Right cardiac atrium (tissue), 5 donors: ENCODE results near the gene APLN. TPM values are rescaled to one million over a fixed set of nuclear protein-coding genes. Genes with fewer than 3 reads are reported as not detected.

Source experiments
- ATAC-seq, 2 donors: fragments of 200-7000 bp; cut with Tn5 transposase; one replicate each; pipeline versions ENCODE4 v1.8.0 to v1.9.1; 2020; ENCODE audit warnings: moderate library complexity in 2 of 2, mild to moderate bottlenecking in 1 of 2
- DNase-seq, 3 donors: peaks; one replicate each; pipeline ENCODE4 v3.0.0-alpha.2; 2020
- H3K27ac ChIP-seq: one replicate; pipeline ENCODE4 v1.5.1; 2013; ENCODE audit warnings: mild to moderate bottlenecking, low read length, control low read depth, moderate library complexity
- H3K27me3 ChIP-seq: one replicate; pipeline ENCODE4 v1.6.1; 2013; ENCODE audit not compliant: control insufficient read depth, insufficient read depth
- H3K4me1 ChIP-seq: one replicate; pipeline ENCODE4 v1.6.1; 2013; ENCODE audit warnings: low read length; ENCODE audit not compliant: control insufficient read depth, insufficient read depth
- H3K4me3 ChIP-seq: one replicate; pipeline ENCODE4 v1.5.1; 2013; ENCODE audit warnings: low read length, control low read depth
- H3K9me3 ChIP-seq: one replicate; pipeline ENCODE4 v1.6.1; 2013; ENCODE audit warnings: low read length; ENCODE audit not compliant: control insufficient read depth
- WGBS: extraction: QIAGEN DNeasy Blood & Tissue Kit; methylation state at CpG from one replicate; pipeline ENCODE4 v1.1.7; 2013; 5-methylcytosine and 5-hydroxymethylcytosine counted together
- intact Hi-C, 4 donors: fragments of 100-400 bp; cut with DNase I; formaldehyde crosslinking; loops; one replicate each; pipeline versions ENCODE4 v1.11.0 to v1.14.0; 2022 to 2023
- polyA plus RNA-seq: library from polyadenylated mRNA; stranded (reverse); fragments of 200-250 nt; gene quantifications from one replicate; pipeline ENCODE4 v1.2.3, GENCODE V29; 2013
- total RNA-seq, 4 donors: library from RNA; stranded (reverse); fragmentation: NEBNext Ultra II Directional; extraction: Animal tissue kit (Norgen Biotek cat#: 25700); gene quantifications; one replicate each; pipeline ENCODE4 v1.2.1, GENCODE V29; 2021
- donor health status: healthy with polysubstance abuse.
- donor health status: DM: no; HTN: yes; CAD: no.
- donor health status: DM: no; HTN: no; CAD: no.
- donor health status: DM: no; HTN: yes; CAD: no; lungs with severe emphysema.
- donor health status: DM: yes; HTN: yes; CAD: no.

APLN gene
- total and polyA plus RNA-seq, 5 donors: 4.0 to 10.5 (median 7.0) TPM

DNA sequence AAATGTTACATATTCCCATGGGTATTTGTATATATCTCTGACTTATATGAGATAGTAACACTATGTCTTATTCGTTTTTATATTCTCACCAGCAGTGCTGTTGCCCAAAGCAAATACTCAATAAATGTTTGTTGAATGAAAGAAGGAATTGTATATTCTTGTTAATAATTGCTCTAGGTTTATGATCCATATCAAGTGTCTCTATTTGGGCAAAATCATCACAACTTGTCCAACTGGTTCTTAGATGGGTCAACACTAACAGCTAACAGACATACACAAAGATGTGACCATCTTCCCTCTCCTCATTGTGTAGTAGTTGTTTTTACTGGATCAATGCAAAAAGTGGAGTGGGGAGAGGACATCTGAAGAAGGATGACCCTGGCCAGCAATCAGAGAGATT is 6.6 kb upstream of the APLN start:
- Histone ChIP-seq H3K27me3 (no peaks in the 10 kb centered on the region), H3K4me3 (no peak overlapping the region), H3K27ac (no peak overlapping the region), H3K9me3 (no peaks in the 10 kb centered on the region), H3K4me1 (peaks cover 2% of the 10 kb centered on the region)
- intact Hi-C loops: no loop called here
- DNase-seq (no peak), ATAC-seq (no peak)
- 85% methylated on average over 1 of the region's 1 CpG for WGBS

DNA sequence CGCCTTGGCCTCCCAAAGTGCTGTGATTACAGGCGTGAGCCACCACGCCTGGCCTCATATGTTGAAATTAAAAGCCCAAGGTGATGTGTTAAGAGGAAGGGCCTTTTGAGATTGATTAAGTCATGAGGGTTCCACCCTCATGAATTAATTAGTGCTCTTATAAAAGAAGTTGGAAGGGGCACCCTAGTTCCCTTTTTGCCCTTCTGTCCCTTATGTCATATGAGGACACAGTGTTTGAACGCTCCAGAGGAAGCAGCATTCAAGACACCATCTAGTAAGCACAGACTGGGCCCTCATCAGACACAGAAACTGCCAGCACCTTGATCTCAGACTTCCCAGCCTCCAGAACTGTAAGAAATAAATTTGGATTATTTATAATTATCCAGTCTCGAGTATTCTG is 5.1 kb upstream of the APLN start:
- no peaks in the 10 kb centered on the region for H3K27me3 ChIP-seq
- WGBS: 88% methylated on average over 5 of the region's 5 CpGs
- no peak overlapping the region for H3K27ac ChIP-seq
- ATAC-seq: no peak
- no peaks in the 10 kb centered on the region for H3K9me3 ChIP-seq
- intact Hi-C loops: no loop called here
- DNase-seq: no peak
- H3K4me3 ChIP-seq: no peak overlapping the region
- no peaks in the 10 kb centered on the region for H3K4me1 ChIP-seq

DNA sequence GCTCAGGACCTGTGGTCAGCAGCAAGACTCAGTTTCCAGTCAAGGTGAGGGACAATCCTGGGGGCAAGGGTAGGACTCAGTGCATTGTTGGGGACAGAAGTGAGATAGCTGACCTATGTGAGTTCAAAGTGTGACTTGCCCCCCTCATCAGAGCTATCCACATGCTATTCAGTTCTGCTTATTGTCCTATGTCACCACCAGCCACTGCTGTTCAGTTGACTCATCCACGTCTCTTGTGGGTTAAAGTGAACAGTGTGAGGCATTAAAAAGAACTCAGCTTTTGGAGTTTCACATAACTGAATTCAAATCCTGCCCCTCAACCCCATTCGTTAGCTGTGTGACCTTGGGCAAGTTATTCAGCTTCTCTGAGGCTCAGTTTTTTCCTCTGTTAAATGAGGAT is 4.4 kb upstream of the APLN start:
- intact Hi-C loops: no loop called here
- Histone ChIP-seq H3K27ac (no peak overlapping the region), H3K9me3 (no peaks in the 10 kb centered on the region), H3K4me1 (no peaks in the 10 kb centered on the region), H3K27me3 (no peaks in the 10 kb centered on the region), H3K4me3 (no peak overlapping the region)
- WGBS: 91% methylated on average over 2 of the region's 2 CpGs
- no peak for ATAC-seq
- DNase-seq: no peak

DNA sequence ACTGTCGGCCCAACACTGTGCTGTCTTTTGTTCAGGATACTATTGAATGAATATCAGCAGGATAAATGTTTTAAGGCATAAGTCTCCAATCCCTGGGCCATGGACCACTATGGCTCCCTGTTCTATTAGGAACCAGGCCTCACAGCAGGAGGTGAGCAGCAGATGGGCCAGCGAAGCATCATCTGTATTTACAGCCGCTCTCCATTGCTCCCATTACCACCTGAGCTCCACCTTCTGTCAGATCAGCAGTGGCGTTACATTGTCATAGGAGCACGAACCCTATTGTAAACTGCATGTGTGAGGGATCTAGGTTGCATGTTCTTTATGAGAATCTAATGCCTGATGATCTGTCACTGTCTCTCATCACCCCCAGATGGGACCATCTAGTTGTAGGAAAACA is 3.7 kb upstream of the APLN start:
- no peak for DNase-seq
- intact Hi-C loops: no loop called here
- no peak for ATAC-seq
- H3K4me1 ChIP-seq: no peaks in the 10 kb centered on the region
- no peaks in the 10 kb centered on the region for H3K27me3 ChIP-seq
- H3K4me3 ChIP-seq: no peak overlapping the region
- no peak overlapping the region for H3K27ac ChIP-seq
- H3K9me3 ChIP-seq: no peaks in the 10 kb centered on the region
- WGBS: 96% methylated on average over 5 of the region's 5 CpGs

DNA sequence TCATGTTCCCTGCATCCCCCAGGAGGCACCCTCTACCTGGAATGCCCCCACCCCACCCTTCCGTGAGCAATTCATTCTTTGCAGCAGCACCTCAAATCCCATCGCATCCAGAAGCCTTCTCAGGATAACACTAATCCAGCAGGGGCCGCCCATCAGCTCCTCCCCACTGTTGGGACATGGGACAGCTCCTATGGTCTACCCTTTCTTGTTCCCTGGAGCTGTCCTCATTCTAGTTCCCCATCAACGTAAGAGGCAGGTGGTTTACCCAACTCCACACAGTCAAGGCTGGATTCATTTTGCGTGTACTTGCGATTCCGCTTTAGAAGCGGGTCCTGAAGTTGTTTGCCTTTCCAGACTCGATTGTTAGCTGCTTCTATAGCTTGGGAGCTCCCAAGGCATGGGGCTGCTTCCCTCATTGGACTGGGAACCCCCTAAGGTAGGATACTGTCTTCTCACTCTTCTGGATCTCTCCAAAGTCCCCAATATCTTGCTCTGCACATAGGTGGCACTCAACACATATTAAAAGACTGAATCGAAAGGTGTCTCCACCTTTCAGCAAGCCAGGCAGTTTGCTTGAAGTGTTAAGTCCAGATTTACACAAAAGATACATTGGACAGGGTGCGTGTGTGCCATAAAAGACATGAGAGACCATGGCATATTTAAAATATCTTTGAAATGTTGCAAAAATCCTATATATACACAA is 942 bp upstream of the APLN start:
- intact Hi-C loops: no loop called here
- no peak overlapping the region for H3K4me3 ChIP-seq
- 45% methylated on average over 11 of the region's 11 CpGs for WGBS

DNA sequence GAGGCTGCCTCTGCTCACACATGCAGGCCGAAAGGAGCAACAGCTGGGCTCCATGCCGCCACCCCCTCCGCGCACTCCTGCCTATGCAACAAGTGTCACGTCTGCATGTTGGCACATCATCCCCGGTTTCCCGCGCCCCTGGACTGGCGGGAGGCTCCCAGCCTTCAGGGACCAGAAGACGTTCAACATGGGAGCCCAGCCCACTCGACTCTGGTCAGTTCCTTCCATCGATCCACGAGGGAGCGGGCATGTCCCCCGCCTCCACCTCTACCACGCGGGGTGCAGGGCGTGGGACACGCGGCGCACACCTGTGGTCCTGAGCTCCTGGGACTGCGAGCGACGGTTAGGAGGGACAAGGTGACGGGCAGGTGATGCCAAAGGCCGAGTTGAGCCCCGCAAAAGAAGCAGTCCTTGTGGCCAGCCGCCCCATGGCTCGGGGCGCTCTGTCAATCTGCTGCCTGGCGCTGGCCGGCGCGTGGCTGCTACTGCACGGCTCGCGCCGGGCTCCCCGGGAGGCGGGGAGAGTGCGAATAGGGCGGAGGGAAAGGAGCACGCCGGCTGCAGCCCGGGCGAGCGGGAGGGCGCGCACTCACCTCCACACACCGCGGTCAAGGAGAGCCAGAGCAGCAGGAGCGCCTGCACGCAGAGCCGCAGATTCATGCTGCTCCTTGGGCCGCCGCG is 645 bp downstream of the APLN start:
- no peaks in the 10 kb centered on the region for H3K27me3 ChIP-seq
- DNase-seq: peak; percentile 33 to 66 (median 66)
- under 1% methylated on average over 55 of the region's 57 CpGs for WGBS
- peak overlapping the region; percentile 59 for H3K4me3 ChIP-seq
- H3K9me3 ChIP-seq: no peaks in the 10 kb centered on the region
- peaks cover 5% of the 10 kb centered on the region for H3K4me1 ChIP-seq
- H3K27ac ChIP-seq: no peak overlapping the region
- intact Hi-C loops: no loop called here
- ATAC-seq: peak; percentile 64 to 74

More for the DNA sequence above, 942 bp upstream of the APLN start:
- no peak overlapping the region for H3K27ac ChIP-seq
- H3K27me3 ChIP-seq: no peaks in the 10 kb centered on the region
- no peak for DNase-seq
- ATAC-seq: no peak
- no peaks in the 10 kb centered on the region for H3K9me3 ChIP-seq
- H3K4me1 ChIP-seq: peaks cover 5% of the 10 kb centered on the region

DNA sequence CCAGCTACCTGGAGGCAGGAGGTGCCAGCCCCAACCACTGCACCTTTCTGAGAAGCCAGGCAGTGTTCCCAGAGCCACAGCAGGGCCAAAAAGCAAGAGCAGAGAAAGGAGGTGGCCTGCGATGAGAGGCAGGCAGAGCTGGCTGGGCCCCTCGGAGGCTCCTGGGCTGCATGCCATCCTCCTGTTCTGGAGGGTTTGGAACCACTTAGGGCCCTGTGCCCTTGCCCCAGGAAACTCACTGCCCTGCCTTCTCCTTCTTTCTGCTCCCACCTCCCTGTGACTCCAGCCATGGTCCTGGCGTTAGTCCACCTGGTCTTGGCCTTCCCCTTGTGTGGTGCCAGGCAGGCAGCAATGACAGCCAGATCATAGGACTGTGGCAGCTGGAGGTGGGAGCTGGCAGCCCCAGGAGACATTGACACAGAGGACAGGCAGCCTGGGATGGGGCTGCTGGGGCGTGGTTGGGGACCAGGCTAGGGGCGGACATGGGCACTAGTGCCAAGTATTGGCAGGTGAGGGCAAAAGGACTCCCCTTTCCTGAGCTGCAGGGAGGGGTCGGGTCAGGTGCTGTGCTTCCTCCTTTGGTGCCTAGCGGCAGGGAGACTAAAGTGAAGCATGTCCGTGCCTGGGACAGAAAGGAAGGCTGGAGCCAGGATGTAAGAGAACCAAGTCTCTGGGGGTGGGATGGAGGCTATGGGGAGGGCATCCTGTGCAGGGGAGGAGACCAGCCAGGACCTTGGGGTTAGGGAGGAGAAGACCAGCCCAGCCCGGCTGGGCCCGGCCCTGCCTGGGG is 1.4 kb downstream of the APLN start:
- WGBS: 34% methylated on average over 10 of the region's 10 CpGs
- Histone ChIP-seq H3K4me1 (peaks cover 5% of the 10 kb centered on the region), H3K27ac (no peak overlapping the region), H3K4me3 (no peak overlapping the region), H3K27me3 (no peaks in the 10 kb centered on the region), H3K9me3 (no peaks in the 10 kb centered on the region)
- intact Hi-C loops: no loop called here
- DNase-seq: peak in 1 of 3 donors; percentile 52
- peak; percentile 20 to 24 for ATAC-seq

DNA sequence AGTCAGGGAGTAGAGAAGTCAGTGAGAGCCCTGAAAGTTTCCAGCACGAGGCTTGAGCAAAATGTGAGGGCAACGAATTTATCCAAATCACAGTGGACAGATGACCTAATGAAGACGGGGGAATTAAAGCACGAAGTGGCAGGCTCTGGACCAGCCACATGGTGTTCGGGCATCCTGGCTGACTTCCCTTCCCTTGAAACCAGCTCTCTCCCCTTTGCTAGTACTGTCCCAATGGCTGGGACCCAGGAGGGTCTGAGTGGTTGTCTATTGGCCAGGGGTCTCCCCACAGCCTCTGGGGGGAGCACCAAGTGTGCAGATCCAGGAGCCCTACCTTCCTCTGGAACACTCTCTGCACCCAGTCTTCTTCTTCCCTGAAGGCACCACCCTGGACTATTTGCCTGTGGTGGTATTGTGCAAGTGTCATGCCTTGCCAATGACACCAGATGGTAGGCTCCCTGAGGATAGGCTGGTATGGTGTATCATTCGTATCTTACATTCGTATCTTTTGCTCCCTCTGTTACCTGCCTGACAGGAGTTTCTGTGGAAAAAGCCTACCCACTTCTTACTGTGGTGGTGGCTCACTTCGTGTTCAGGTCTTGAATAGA is 2.1 kb downstream of the APLN start:
- no peak for ATAC-seq
- Histone ChIP-seq H3K4me1 (peaks cover 5% of the 10 kb centered on the region), H3K27ac (no peak overlapping the region), H3K4me3 (no peak overlapping the region), H3K9me3 (no peaks in the 10 kb centered on the region), H3K27me3 (no peaks in the 10 kb centered on the region)
- DNase-seq: no peak
- intact Hi-C loops: no loop called here
- 81% methylated on average over 8 of the region's 8 CpGs for WGBS

DNA sequence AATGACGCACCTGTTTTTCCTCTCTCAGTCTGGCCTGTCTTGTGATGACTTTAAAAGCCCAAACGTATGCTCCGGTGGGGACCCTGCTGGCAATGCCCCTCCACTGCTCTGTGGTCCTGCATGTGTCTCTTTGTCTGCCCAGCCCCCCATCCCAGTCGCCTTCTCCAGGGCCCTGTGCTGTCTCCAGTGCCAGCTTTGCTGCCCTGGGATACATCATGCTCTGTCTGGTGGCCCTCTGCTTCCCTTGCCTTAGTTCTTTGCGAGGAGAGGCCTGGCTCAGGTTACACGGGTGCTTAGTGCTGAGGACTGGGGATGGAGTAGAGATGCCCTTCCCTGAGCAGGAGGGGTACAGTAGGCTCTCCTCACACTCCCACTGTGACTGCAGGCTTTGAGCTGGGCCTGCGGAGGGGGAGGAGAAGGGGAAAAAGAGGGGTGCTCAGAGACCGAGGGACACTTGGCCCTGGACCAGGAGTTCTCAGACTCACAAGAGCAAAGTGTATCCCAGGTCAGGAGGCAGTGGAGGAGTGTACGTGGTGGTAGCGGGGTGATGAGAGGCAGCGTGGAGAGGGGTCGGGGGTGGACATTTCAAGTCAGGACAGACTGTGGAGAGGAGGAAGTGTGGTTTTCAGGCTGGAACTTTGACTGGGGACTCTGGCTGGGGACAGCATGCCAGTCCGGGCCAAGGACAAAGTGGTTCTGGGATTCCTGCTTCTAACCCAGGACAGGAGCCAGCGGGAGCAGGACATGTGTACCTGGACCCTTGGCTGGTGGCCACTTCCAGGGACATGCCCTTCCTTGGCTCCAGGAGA is 2.8 kb downstream of the APLN start:
- DNase-seq (no peak), ATAC-seq (no peak)
- Histone ChIP-seq H3K27me3 (no peaks in the 10 kb centered on the region), H3K9me3 (no peaks in the 10 kb centered on the region), H3K27ac (no peak overlapping the region), H3K4me1 (peaks cover 5% of the 10 kb centered on the region), H3K4me3 (no peak overlapping the region)
- intact Hi-C loops: no loop called here
- WGBS: 70% methylated on average over 14 of the region's 14 CpGs

DNA sequence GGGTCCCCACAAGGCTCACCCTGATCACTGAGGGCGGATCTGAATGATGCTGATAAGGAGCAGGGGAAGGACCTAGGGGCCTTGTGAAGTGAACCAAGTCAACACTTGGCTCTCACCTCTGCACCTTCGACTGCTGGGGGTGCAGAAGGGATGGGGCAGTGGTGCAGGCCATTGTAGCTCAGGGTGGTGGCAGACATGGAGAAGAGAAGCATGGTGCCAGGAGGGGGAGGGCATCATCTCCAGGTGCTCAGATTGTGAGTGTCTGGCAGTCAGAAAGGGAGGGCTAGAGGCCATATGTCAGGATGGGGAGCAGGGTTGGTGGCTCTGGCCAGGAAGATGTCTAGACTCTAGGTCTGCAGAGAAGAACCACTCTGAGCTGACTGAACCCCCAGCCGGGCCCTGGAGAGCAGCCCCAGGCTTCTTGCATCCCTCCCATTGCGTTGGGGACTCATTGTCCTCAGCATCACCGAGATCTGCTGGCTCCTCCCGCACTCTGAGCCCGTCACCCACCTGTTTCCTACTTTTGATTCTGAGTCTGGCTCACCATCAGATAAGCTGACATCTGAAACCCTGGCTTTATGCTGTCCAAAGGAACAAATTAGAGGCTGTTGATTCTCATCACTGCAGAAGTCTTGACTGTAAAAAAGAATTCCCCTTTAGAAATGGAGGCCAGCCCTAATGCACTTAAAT is 3.8 kb downstream of the APLN start:
- H3K4me1 ChIP-seq: peaks cover 5% of the 10 kb centered on the region
- no peak overlapping the region for H3K27ac ChIP-seq
- WGBS: 74% methylated on average over 7 of the region's 7 CpGs
- H3K27me3 ChIP-seq: no peaks in the 10 kb centered on the region
- H3K4me3 ChIP-seq: no peak overlapping the region
- ATAC-seq: no peak
- no peaks in the 10 kb centered on the region for H3K9me3 ChIP-seq
- DNase-seq: no peak
- intact Hi-C loops: no loop called here
